RWPE2 (cell line): ENCODE results near the gene MARF1.
A peak's percentile ranks its signal among the peaks of the same experiment; 100 is the strongest.

Experiments used
- ATAC-seq: fragments of 200-7000 bp; cut with Tn5 transposase; 3 replicates; pipeline ENCODE4 v1.9.1; 2021; ENCODE audit warnings: low read depth
- DNase-seq: peaks from one replicate; pipeline ENCODE4 v3.0.0-alpha.2; 2020; ENCODE audit warnings: low spot score
- H3K27ac ChIP-seq: fragments of 450-650 bp; 2 replicates; pipeline ENCODE4 v1.5.1; 2017; ENCODE audit warnings: mild to moderate bottlenecking; ENCODE audit not compliant: poor library complexity, severe bottlenecking
- H3K27me3 ChIP-seq: fragments of 250-450 bp; sonication (Bioruptor Pico); 2 replicates; pipeline ENCODE4 v1.5.1; 2021; ENCODE audit warnings: mild to moderate bottlenecking, moderate library complexity; ENCODE audit not compliant: insufficient read depth, poor library complexity, severe bottlenecking
- H3K36me3 ChIP-seq: fragments of 250-450 bp; sonication (Bioruptor Pico); 2 replicates; pipeline ENCODE4 v1.5.1; 2020; ENCODE audit warnings: low read depth, mild to moderate bottlenecking, moderate library complexity
- H3K4me1 ChIP-seq: fragments of 250-450 bp; sonication (Bioruptor Pico); 2 replicates; pipeline ENCODE4 v1.5.1; 2021; ENCODE audit warnings: mild to moderate bottlenecking, moderate library complexity; ENCODE audit not compliant: insufficient read depth, poor library complexity, severe bottlenecking
- H3K4me3 ChIP-seq: fragments of 250-450 bp; sonication (Bioruptor Pico); 2 replicates; pipeline ENCODE4 v1.5.1; 2021; ENCODE audit warnings: mild to moderate bottlenecking, moderate library complexity; ENCODE audit not compliant: severe bottlenecking
- H3K9me3 ChIP-seq: fragments of 250-450 bp; sonication (Bioruptor Pico); 2 replicates; pipeline ENCODE4 v1.5.1; 2021; ENCODE audit warnings: mild to moderate bottlenecking, moderate library complexity; ENCODE audit not compliant: severe bottlenecking
- TF ChIP-seq, protein P1 (sequence below): fragments of 450-650 bp; IDR thresholded peaks from one replicate; pipeline ENCODE4 v1.5.1; 2017; ENCODE audit warnings: mild to moderate bottlenecking, moderate library complexity; ENCODE audit not compliant: poor library complexity, severe bottlenecking

The MARF1 gene

GRCh38 chr16:15617901-15618300, 25.1 kb downstream of the MARF1 start:
- Histone ChIP-seq H3K9me3 (no peaks in the 10 kb centered on the region), H3K27ac (peak overlapping the region; percentile 8), H3K36me3 (peaks cover 67% of the 10 kb centered on the region), H3K4me1 (peaks cover 12% of the 10 kb centered on the region), H3K4me3 (no peak overlapping the region), H3K27me3 (no peaks in the 10 kb centered on the region)
- DNase-seq (no peak), ATAC-seq (no peak)
- TF ChIP-seq, protein P1, sequence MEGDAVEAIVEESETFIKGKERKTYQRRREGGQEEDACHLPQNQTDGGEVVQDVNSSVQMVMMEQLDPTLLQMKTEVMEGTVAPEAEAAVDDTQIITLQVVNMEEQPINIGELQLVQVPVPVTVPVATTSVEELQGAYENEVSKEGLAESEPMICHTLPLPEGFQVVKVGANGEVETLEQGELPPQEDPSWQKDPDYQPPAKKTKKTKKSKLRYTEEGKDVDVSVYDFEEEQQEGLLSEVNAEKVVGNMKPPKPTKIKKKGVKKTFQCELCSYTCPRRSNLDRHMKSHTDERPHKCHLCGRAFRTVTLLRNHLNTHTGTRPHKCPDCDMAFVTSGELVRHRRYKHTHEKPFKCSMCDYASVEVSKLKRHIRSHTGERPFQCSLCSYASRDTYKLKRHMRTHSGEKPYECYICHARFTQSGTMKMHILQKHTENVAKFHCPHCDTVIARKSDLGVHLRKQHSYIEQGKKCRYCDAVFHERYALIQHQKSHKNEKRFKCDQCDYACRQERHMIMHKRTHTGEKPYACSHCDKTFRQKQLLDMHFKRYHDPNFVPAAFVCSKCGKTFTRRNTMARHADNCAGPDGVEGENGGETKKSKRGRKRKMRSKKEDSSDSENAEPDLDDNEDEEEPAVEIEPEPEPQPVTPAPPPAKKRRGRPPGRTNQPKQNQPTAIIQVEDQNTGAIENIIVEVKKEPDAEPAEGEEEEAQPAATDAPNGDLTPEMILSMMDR: no peak

GRCh38 chr16:15616475-15617165, 26.3 kb downstream of the MARF1 start:
- Histone ChIP-seq H3K36me3 (peaks cover 74% of the 10 kb centered on the region), H3K4me1 (peaks cover 13% of the 10 kb centered on the region), H3K9me3 (no peaks in the 10 kb centered on the region), H3K27me3 (no peaks in the 10 kb centered on the region), H3K27ac (no peak overlapping the region), H3K4me3 (no peak overlapping the region)
- DNase-seq (no peak), ATAC-seq (no peak)
- TF ChIP-seq, protein P1: no peak

DNA sequence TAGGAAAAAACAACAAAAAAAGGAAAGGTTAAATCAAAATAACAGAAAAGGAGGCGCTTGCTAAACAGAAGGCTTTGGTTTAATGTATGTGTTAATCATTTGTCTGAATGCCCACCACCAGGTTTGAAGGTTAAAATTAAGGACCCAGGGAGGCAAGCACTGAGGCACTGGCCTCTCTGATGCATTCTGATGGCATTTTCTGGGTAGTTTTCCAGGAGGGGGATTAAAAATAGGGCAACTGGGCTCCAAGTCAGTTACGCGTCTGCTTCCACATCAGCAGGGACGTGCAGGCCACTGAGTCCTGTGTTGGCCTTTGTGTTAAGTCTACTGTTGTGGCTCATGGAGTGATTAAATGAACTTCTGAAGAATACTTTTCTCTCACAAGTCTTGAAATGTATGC, 26.9 kb downstream of the MARF1 start:
- ATAC-seq (no peak), DNase-seq (no peak)
- Histone ChIP-seq H3K4me3 (no peak overlapping the region), H3K27ac (no peak overlapping the region), H3K4me1 (peaks cover 13% of the 10 kb centered on the region), H3K9me3 (no peaks in the 10 kb centered on the region), H3K27me3 (no peaks in the 10 kb centered on the region), H3K36me3 (peaks cover 72% of the 10 kb centered on the region)
- TF ChIP-seq, protein P1: no peak

DNA sequence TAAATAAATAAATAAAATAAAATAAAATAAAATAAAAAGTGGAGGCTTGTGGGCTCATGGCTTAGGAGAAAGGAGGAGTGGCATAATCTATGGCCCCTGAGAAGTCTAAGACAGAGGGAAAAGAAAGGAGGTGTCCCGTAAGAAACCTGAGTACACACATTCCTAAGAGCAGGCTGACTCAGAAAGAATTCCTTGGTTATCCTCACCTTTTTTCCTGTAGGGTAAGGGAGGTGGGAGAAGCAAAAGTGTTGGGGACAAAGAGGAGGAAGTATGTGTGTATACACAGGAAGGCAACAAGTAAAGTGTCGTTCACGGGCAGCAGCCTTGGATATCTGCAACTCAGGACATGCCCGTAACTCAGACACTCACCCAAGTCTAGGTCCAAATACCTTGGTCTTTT, 29.3 kb downstream of the MARF1 start:
- Histone ChIP-seq H3K27ac (peak overlapping the region; percentile 88), H3K4me3 (no peak overlapping the region), H3K27me3 (no peaks in the 10 kb centered on the region), H3K36me3 (peaks cover 74% of the 10 kb centered on the region), H3K4me1 (peaks cover 13% of the 10 kb centered on the region), H3K9me3 (no peaks in the 10 kb centered on the region)
- DNase-seq (no peak), ATAC-seq (peak; percentile 98)
- TF ChIP-seq, protein P1: no peak

- no peak for ATAC-seq
- no peaks in the 10 kb centered on the region for H3K9me3 ChIP-seq
- no peak for DNase-seq
- H3K4me3 ChIP-seq: no peak overlapping the region
- H3K27ac ChIP-seq: no peak overlapping the region
- no peaks in the 10 kb centered on the region for H3K27me3 ChIP-seq
- H3K36me3 ChIP-seq: peaks cover 71% of the 10 kb centered on the region
- H3K4me1 ChIP-seq: peaks cover 13% of the 10 kb centered on the region
- TF ChIP-seq, protein P1: no peak
Measured at GRCh38 chr16:15611610-15612009, 31.3 kb downstream of the MARF1 start.
